ENCODE results near the gene HEATR5A. TPM values are rescaled to one million over a fixed set of nuclear protein-coding genes. Genes with fewer than 3 reads are reported as not detected.

The HEATR5A gene
- polyA plus RNA-seq, 3 donors = 13.1 to 21.0 (median 16.8) TPM

DNA sequence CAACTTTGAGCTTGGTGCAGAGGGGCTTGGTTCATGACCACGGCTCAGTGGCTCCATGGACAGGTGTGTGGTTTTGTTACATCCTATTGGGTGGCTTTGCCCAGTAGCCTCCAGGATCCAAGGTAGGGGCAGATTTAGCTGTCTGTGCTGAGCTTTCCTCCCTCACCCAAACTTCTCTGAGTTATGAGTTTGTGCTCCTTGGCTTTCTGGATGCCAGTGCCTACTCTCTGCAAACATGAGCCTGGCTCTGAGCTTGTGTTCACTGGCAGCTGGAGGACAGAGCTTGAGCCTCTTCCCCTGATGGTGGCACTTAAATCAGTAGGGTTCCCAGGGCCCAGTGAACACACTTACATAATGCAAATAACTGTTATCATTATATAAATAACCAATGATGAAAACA is 167.5 kb downstream of the HEATR5A start:
- no peak overlapping the region for H3K4me3 ChIP-seq (replicated peaks in 1 of 3; ENCODE audit: low read depth in 2 of 3, low read length in 3 of 3)
- no peaks in the 10 kb centered on the region for H4K20me1 ChIP-seq (ENCODE audit: insufficient read depth, low read length)
- no peaks in the 10 kb centered on the region for H3K27me3 ChIP-seq (ENCODE audit: control insufficient read depth in 2 of 2, insufficient read depth in 2 of 2, low read length in 2 of 2)
- no peak for TF ChIP-seq CTCF (IDR thresholded peaks at IDR 0.05)
- H3K27me3 Mint-ChIP-seq (ENCODE audit: low read depth in 3 of 3) = no peaks in the 10 kb centered on the region
- H3K36me3 Mint-ChIP-seq = no peaks in the 10 kb centered on the region
- H3K9ac ChIP-seq (ENCODE audit: insufficient read depth, low read length, poor library complexity, severe bottlenecking) = no peak overlapping the region
- WGBS (ENCODE audit: insufficient coverage) = 100% methylated on average over 1 of the region's 1 CpG
- no peak for DNase-seq
- intact Hi-C loops (cut with micrococcal nuclease) = no loop called here
- no peaks in the 10 kb centered on the region for H3K79me2 ChIP-seq (ENCODE audit: insufficient read depth, low read length)
- H3K4me1 ChIP-seq (ENCODE audit: control insufficient read depth in 1 of 2, insufficient read depth in 2 of 2, low read length in 2 of 2) = peaks cover 5 to 9% of the 10 kb centered on the region in 2 donors
- H3K9me3 ChIP-seq (replicated peaks in 1 of 2; ENCODE audit: control insufficient read depth in 1 of 2, insufficient read depth in 1 of 2, low read length in 2 of 2) = no peaks in the 10 kb centered on the region
- peaks cover 14% of the 10 kb centered on the region for H3K4me1 Mint-ChIP-seq
- H3K27ac ChIP-seq (ENCODE audit: low read depth in 1 of 2, low read length in 2 of 2) = no peak overlapping the region
- no peak overlapping the region for H3K4me2 ChIP-seq (replicated peaks; ENCODE audit: extremely low read depth, low read length, poor library complexity, severe bottlenecking)
- H3K9me3 Mint-ChIP-seq = peaks cover 0 to 2% (median 0%) of the 10 kb centered on the region in 7 donors
- no peak overlapping the region for H2AFZ ChIP-seq (ENCODE audit: insufficient read depth, low read depth, low read length, poor library complexity, severe bottlenecking)
- H3K36me3 ChIP-seq (replicated peaks in 1 of 2; ENCODE audit: control insufficient read depth in 1 of 2, insufficient read depth in 2 of 2, low read length in 2 of 2) = no peaks in the 10 kb centered on the region
- no peak overlapping the region for H3K4me3 Mint-ChIP-seq
- H3K27ac Mint-ChIP-seq = no peak overlapping the region

- Mint-ChIP-seq H3K4me1 (peaks cover 14% of the 10 kb centered on the region), H3K9me3 (peaks cover 0 to 2% (median 0%) of the 10 kb centered on the region in 7 donors), H3K4me3 (no peak overlapping the region), H3K27ac (peak overlapping the region in 1 of 7 donors; percentile 27), H3K36me3 (no peaks in the 10 kb centered on the region), H3K27me3 (ENCODE audit: low read depth in 3 of 3) (no peaks in the 10 kb centered on the region)
- DNase-seq = no peak
- Histone ChIP-seq H3K27me3 (ENCODE audit: control insufficient read depth in 2 of 2, insufficient read depth in 2 of 2, low read length in 2 of 2) (no peaks in the 10 kb centered on the region), H2AFZ (ENCODE audit: insufficient read depth, low read depth, low read length, poor library complexity, severe bottlenecking) (no peak overlapping the region), H3K79me2 (ENCODE audit: insufficient read depth, low read length) (no peaks in the 10 kb centered on the region), H3K4me3 (replicated peaks in 1 of 3; ENCODE audit: low read depth in 2 of 3, low read length in 3 of 3) (no peak overlapping the region), H3K4me2 (replicated peaks; ENCODE audit: extremely low read depth, low read length, poor library complexity, severe bottlenecking) (no peak overlapping the region), H3K9ac (ENCODE audit: insufficient read depth, low read length, poor library complexity, severe bottlenecking) (no peak overlapping the region), H4K20me1 (ENCODE audit: insufficient read depth, low read length) (no peaks in the 10 kb centered on the region), H3K27ac (ENCODE audit: low read depth in 1 of 2, low read length in 2 of 2) (no peak overlapping the region), H3K36me3 (replicated peaks in 1 of 2; ENCODE audit: control insufficient read depth in 1 of 2, insufficient read depth in 2 of 2, low read length in 2 of 2) (no peaks in the 10 kb centered on the region), H3K4me1 (ENCODE audit: control insufficient read depth in 1 of 2, insufficient read depth in 2 of 2, low read length in 2 of 2) (peaks cover 0 to 5% of the 10 kb centered on the region in 2 donors), H3K9me3 (replicated peaks in 1 of 2; ENCODE audit: control insufficient read depth in 1 of 2, insufficient read depth in 1 of 2, low read length in 2 of 2) (no peaks in the 10 kb centered on the region)
- WGBS (ENCODE audit: insufficient coverage) = 36% methylated on average over 5 of the region's 10 CpGs
- intact Hi-C loops (cut with micrococcal nuclease) = no loop called here
- no peak for TF ChIP-seq CTCF (IDR thresholded peaks at IDR 0.05)
These were observed 169.1 kb downstream of the HEATR5A start for GRCh38 chr14:31251028-31251958.

All from CD14-positive monocyte (primary cell).